ENCODE data around the gene CYBC1. TPM values are rescaled to one million over a fixed set of nuclear protein-coding genes. Genes with fewer than 3 reads are reported as not detected.
A peak's percentile ranks its signal among the peaks of the same experiment; 100 is the strongest.

The CYBC1 gene
- total and polyA plus RNA-seq, 2 of the 4 experiments (the other 2 are of a cell fraction), result 75.1 to 76.7 TPM

DNA sequence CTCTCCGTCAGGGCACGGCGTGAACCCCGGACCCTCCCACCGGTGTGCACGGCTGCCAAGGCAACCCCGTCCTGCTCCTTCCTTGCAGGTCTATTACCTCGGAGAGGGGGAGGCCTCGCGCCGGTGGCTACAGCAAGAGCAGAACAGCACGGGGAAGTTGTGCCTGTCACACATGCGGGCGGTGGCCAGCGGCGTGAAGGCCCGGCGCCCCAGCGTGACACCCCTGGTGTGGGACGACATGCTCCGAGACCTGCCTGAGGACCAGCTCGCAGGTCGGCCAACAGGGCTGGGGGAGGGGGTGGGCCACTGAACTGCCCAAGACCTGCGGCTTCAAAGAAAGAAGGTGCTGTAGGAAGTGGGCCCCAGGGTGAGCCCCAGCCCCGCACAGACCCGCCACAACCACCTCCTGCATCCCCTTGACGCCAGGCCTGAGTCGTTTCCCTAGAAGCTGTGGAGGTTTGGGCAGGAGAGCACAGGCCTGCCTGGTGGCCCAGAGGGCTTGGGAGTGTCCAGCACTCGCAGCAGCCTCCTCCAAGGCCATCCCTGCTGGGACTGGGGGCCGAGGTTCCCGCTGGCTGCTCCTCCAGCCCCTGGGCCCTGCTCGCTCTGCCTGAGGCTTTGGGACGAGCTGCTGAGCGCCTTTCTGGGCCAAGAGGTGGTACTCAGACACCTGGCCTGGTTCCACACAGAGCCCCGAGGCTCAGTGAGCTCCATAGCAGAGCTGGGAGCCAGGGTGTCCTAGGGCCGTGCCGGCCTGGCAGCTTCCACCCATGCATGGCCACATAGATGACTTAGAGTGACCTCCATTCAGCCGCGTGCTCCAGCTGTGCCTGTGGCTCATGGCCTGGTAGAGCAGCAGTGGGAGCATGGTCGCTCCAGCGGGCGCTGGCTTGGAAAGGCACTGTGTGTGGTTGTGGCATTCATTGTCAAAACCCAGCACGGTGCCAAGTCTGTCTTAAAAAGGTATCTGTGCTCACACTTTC is 14.7 kb downstream of the CYBC1 start:
- in situ Hi-C loops (cut with MboI; ENCODE audit: low sequenced_read_pairs), result no loop called here
- ATAC-seq (ENCODE audit: low read depth) (no peak), DNase-seq (no peak)
- no peak for TF ChIP-seq POLR2A (IDR thresholded peaks at IDR 0.05; ENCODE audit: low read depth, low read length)
- no peak for TF ChIP-seq NFE2L2 (IDR thresholded peaks at IDR 0.05; ENCODE audit: low read depth, low read length)
- TF ChIP-seq ELK1 (IDR thresholded peaks at IDR 0.05; ENCODE audit: borderline replicate concordance, low read depth, low read length), result no peak
- TF ChIP-seq SMC3 (IDR thresholded peaks at IDR 0.05; ENCODE audit: low read depth, low read length), result no peak
- no peak for TF ChIP-seq RAD21 (IDR thresholded peaks at IDR 0.05; ENCODE audit: low read length)
- no peak for TF ChIP-seq CTCF (conservative IDR thresholded peaks at IDR 0.05; ENCODE audit: low read depth, low read length)
- TF ChIP-seq MXI1 (IDR thresholded peaks at IDR 0.05; ENCODE audit: borderline replicate concordance, low read depth, low read length), result no peak
- TF ChIP-seq MAFK (IDR thresholded peaks at IDR 0.05; ENCODE audit: low read depth, low read length), result no peak
- no peak for TF ChIP-seq USF2 (IDR thresholded peaks at IDR 0.05; ENCODE audit: low read depth, low read length)
- TF ChIP-seq RCOR1 (IDR thresholded peaks at IDR 0.05; ENCODE audit: insufficient replicate concordance, low read length), result no peak
- no peak for TF ChIP-seq RFX5 (IDR thresholded peaks at IDR 0.05; ENCODE audit: low read depth, low read length)
- TF ChIP-seq MAZ (IDR thresholded peaks at IDR 0.05; ENCODE audit: borderline replicate concordance, low read depth, low read length), result no peak
- no peak for TF ChIP-seq FOS (IDR thresholded peaks at IDR 0.05; ENCODE audit: low read depth, low read length)
- TF ChIP-seq CHD1 (IDR thresholded peaks at IDR 0.05; ENCODE audit: low read depth, low read length), result no peak

More for the DNA sequence above, 14.7 kb downstream of the CYBC1 start:
- H3K18ac ChIP-seq (ENCODE audit: low read depth, low read length), result no peak overlapping the region
- ChIA-PET CTCF (no interaction called here), POLR2A (ENCODE audit: unreplicated experiment) (no interaction called here)
- no peak overlapping the region for H3K23ac ChIP-seq (ENCODE audit: low read depth, low read length)
- peaks cover 3% of the 10 kb centered on the region for H3K4me1 ChIP-seq (ENCODE audit: control insufficient read depth, insufficient read depth, low read length)
- no peak overlapping the region for H4K8ac ChIP-seq (ENCODE audit: low read depth in 2 of 2, low read length in 2 of 2)
- BruUV-seq (replicated peaks), result no TSS peak
- H4K91ac ChIP-seq (ENCODE audit: insufficient read depth, low read depth, low read length), result no peak overlapping the region
- H2AFZ ChIP-seq (replicated peaks; ENCODE audit: low read length, poor library complexity), result peak overlapping the region; percentile 33
- no peak overlapping the region for H2BK120ac ChIP-seq (ENCODE audit: low read depth, low read length)
- H2BK15ac ChIP-seq (ENCODE audit: low read depth, low read length), result no peak overlapping the region
- no peaks in the 10 kb centered on the region for H3K9me3 ChIP-seq (ENCODE audit: control insufficient read depth, insufficient read depth, low read length)
- no peak overlapping the region for H3K27ac ChIP-seq (ENCODE audit: insufficient read depth, low read length)
- H2BK5ac ChIP-seq (ENCODE audit: low read depth, low read length, poor library complexity, severe bottlenecking), result no peak overlapping the region
- no peaks in the 10 kb centered on the region; the same call in 1 of the 2 replicates for H3K9me1 ChIP-seq (ENCODE audit: insufficient read depth, low read length)
- H2AK9ac ChIP-seq (replicated peaks; ENCODE audit: low read depth, low read length, poor library complexity), result no peak overlapping the region
- no peak overlapping the region for H2AK5ac ChIP-seq (ENCODE audit: low read depth, low read length)
- 92% methylated on average over 24 of the region's 43 CpGs; no CpG with 5 or more reads in 1 of the 2 experiments for WGBS, 2 experiments (ENCODE audit: extremely low coverage in 2 of 2, insufficient read length in 1 of 2)
- no peak overlapping the region for H3K56ac ChIP-seq (ENCODE audit: extremely low read depth, insufficient read depth, low read length)
- H3K36me3 ChIP-seq (ENCODE audit: control insufficient read depth, insufficient read depth, low read length), result peaks cover 2% of the 10 kb centered on the region
- no peak overlapping the region for H4K5ac ChIP-seq (ENCODE audit: low read depth, low read length)
- dilution Hi-C loops (cut with HindIII; ENCODE audit: low sequenced_read_pairs, unreplicated experiment), result no loop called here
- H3K27me3 ChIP-seq (ENCODE audit: control insufficient read depth, insufficient read depth, low read length), result no peaks in the 10 kb centered on the region
- no peak overlapping the region for H3K9ac ChIP-seq (ENCODE audit: low read depth, low read length)
- H3K4me2 ChIP-seq (ENCODE audit: low read depth, low read length), result no peak overlapping the region
- 0 out of 2 replicates have a peak, but pooled peaks cover under 1% of the 10 kb centered on the region for H4K20me1 ChIP-seq (ENCODE audit: insufficient read depth, low read length)
- no peaks in the 10 kb centered on the region for H3K79me1 ChIP-seq (ENCODE audit: low read depth in 1 of 2, low read length in 2 of 2)
- H3K4me3 ChIP-seq (ENCODE audit: insufficient read depth, low read depth, low read length), result no peak overlapping the region
- no peak overlapping the region for H3K4ac ChIP-seq (ENCODE audit: low read depth, low read length)
- intact Hi-C loops (cut with micrococcal nuclease), result no loop called here
- no peak overlapping the region for H3K14ac ChIP-seq (replicated peaks; ENCODE audit: low read depth, low read length)
- H2BK20ac ChIP-seq (ENCODE audit: low read depth, low read length), result no peak overlapping the region

All from IMR-90 (cell line).